Uterus (tissue), 2 donors: ENCODE results near the gene OASL.

Experiments
- CTCF ChIP-seq, 4 experiments: fragments of 200-600 bp in 2 of 4; fragments of 450-650 bp in 2 of 4; sonication (generic) in 2 of 4; IDR thresholded peaks; one replicate each; pipeline ENCODE4 v1.5.1; 2016 to 2019; ENCODE audit warnings: antibody characterized with exemption in 4 of 4, mild to moderate bottlenecking in 2 of 4, moderate library complexity in 1 of 4
- POLR2A ChIP-seq, 2 donors: fragments of 450-650 bp; IDR thresholded peaks; one replicate each; pipeline ENCODE4 v1.6.1; 2016; ENCODE audit warnings: antibody characterized with exemption in 2 of 2, mild to moderate bottlenecking in 1 of 2, moderate library complexity in 1 of 2

DNA sequence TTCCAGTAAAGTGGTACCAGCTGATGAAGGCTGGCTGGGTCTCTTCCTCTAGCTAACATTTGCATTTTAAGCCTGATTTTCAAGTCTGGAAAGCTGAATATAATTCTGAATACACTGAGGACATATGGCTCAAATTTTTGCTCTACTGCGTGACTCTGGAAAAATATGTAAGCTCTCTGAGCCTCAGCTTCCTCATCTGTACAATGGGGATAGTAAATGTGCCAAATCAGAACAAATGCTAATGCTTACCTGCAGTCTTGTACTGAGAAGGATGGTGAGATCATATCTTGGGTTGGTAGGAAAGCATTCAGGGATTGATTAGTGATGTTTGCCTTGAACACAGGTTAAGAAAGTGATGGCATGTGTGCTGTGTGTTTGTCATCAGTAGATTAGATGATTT lies 46.1 kb downstream of the OASL start:
- TF ChIP-seq CTCF (IDR thresholded peaks at IDR 0.05) = no peak
- no peak for TF ChIP-seq POLR2A (IDR thresholded peaks at IDR 0.05)
